Loucy (cell line): ENCODE results near the gene ITGB1.
A peak's percentile ranks its signal among the peaks of the same experiment; 100 is the strongest.

Experiments
- H2AFZ ChIP-seq: fragments of 200-600 bp; sonication (generic); 2 replicates; pipeline ENCODE4 v1.6.0; 2016; ENCODE audit warnings: antibody characterized with exemption, mild to moderate bottlenecking, low read length, moderate library complexity
- H3F3A ChIP-seq: fragments of 200-600 bp; 2 replicates; pipeline ENCODE4 v1.6.0; 2016; ENCODE audit warnings: antibody characterized with exemption, low read depth, mild to moderate bottlenecking
- H3K27me3 ChIP-seq: fragments of 200-600 bp; sonication (generic); 2 replicates; pipeline ENCODE4 v1.6.1; 2014; ENCODE audit warnings: low read length, mild to moderate bottlenecking; ENCODE audit not compliant: insufficient read depth, poor library complexity, severe bottlenecking
- H3K36me3 ChIP-seq: fragments of 200-600 bp; sonication (generic); 2 replicates; pipeline ENCODE4 v1.6.1; 2016; ENCODE audit warnings: low read length; ENCODE audit not compliant: insufficient read depth
- H3K4me1 ChIP-seq: fragments of 200-600 bp; sonication (generic); 2 replicates; pipeline ENCODE4 v1.5.1; 2014; ENCODE audit warnings: low read length, mild to moderate bottlenecking; ENCODE audit not compliant: insufficient read depth, poor library complexity, severe bottlenecking
- H3K4me2 ChIP-seq: fragments of 200-600 bp; sonication (generic); 2 replicates; pipeline ENCODE4 v1.6.0; 2014; ENCODE audit warnings: antibody characterized with exemption, low read length, low read depth, mild to moderate bottlenecking; ENCODE audit not compliant: poor library complexity, severe bottlenecking
- H3K4me3 ChIP-seq: fragments of 200-600 bp; sonication (generic); 2 replicates; pipeline ENCODE4 v1.5.1; 2014; ENCODE audit warnings: low read length, mild to moderate bottlenecking, mixed read lengths; ENCODE audit not compliant: poor library complexity, severe bottlenecking
- H3K79me2 ChIP-seq: fragments of 200-600 bp; sonication (generic); 2 replicates; pipeline ENCODE4 v1.6.1; 2014; ENCODE audit warnings: low read length; ENCODE audit not compliant: insufficient read depth
- H3K9ac ChIP-seq: fragments of 200-600 bp; sonication (generic); 2 replicates; pipeline ENCODE4 v1.6.0; 2014; ENCODE audit warnings: mild to moderate bottlenecking, low read depth, low read length, moderate library complexity; ENCODE audit not compliant: poor library complexity, severe bottlenecking
- H3K9me2 ChIP-seq: fragments of 200-600 bp; sonication (generic); replicated peaks from 2 replicates; pipeline ENCODE4 v1.6.1; 2016; ENCODE audit warnings: low read depth, low read length, mixed read lengths
- H3K9me3 ChIP-seq: fragments of 200-600 bp; sonication (generic); 2 replicates; pipeline ENCODE4 v1.6.1; 2014; ENCODE audit warnings: mild to moderate bottlenecking, antibody characterized with exemption, low read length, low read depth; ENCODE audit not compliant: insufficient read depth
- H4K20me1 ChIP-seq: fragments of 200-600 bp; sonication (generic); 2 replicates; pipeline ENCODE4 v1.6.0; 2014; ENCODE audit warnings: antibody characterized with exemption, low read length, mild to moderate bottlenecking; ENCODE audit not compliant: insufficient read depth, poor library complexity, severe bottlenecking
- CTCF ChIP-seq: fragments of 200-600 bp; sonication (generic); conservative IDR thresholded peaks from 2 replicates; pipeline ENCODE4 v1.5.1; 2014; ENCODE audit warnings: mild to moderate bottlenecking, antibody characterized with exemption, low read length
- EZH2phosphoT487 ChIP-seq: fragments of 200-600 bp; IDR thresholded peaks from 2 replicates; pipeline ENCODE4 v1.6.1; 2018; ENCODE audit warnings: antibody characterized with exemption, mild to moderate bottlenecking, moderate library complexity, borderline replicate concordance

The ITGB1 gene

GRCh38 chr10:32890444-32890843 is 67.6 kb downstream of the ITGB1 start:
- no peak overlapping the region for H3K9ac ChIP-seq
- no peaks in the 10 kb centered on the region for H3K9me2 ChIP-seq
- no peaks in the 10 kb centered on the region for H3K79me2 ChIP-seq
- TF ChIP-seq CTCF (no peak), EZH2phosphoT487 (no peak)
- H3K36me3 ChIP-seq = no peaks in the 10 kb centered on the region
- no peaks in the 10 kb centered on the region for H3K27me3 ChIP-seq
- peaks cover 7% of the 10 kb centered on the region for H3K4me1 ChIP-seq
- no peaks in the 10 kb centered on the region for H3K9me3 ChIP-seq
- no peak overlapping the region for H2AFZ ChIP-seq
- no peaks in the 10 kb centered on the region for H4K20me1 ChIP-seq
- no peak overlapping the region for H3K4me3 ChIP-seq
- peak overlapping the region; percentile 58 for H3K4me2 ChIP-seq
- no peaks in the 10 kb centered on the region for H3F3A ChIP-seq

DNA sequence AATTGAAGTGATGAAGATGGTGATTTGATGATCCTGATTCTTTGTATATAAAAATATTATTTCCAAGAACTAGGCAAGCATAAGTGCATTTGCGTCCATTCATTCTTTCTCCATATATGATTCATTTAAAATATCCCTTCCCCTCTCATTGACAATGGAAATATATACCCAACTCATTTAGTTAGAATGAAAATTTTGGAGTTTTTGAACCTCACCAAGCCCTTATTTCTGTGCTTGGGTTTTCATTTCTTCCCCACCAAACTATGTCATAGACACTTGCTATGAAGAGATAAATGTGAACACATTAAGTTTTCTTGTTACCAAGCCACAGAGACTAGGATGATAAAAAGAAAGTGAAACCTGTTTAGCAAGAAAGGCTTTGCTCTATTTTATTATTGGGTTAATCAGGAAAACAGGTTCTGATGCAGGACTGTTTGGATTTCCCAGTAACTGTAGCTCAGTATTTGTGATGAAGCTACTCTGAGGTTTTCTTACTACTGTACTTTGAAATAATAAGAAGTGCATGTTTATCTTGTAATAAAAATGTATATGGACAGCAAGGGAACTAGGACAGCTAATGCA is 68.3 kb downstream of the ITGB1 start:
- Histone ChIP-seq H3K9me3 (no peaks in the 10 kb centered on the region), H2AFZ (peak overlapping the region; percentile 42; the same call in 1 of the 2 replicates), H3K36me3 (no peaks in the 10 kb centered on the region), H3K79me2 (no peaks in the 10 kb centered on the region), H3F3A (no peaks in the 10 kb centered on the region), H3K4me3 (peak overlapping the region; percentile 44), H3K9me2 (no peaks in the 10 kb centered on the region), H3K4me1 (peaks cover 7% of the 10 kb centered on the region), H3K4me2 (peak overlapping the region; percentile 58), H3K27me3 (no peaks in the 10 kb centered on the region), H3K9ac (no peak overlapping the region), H4K20me1 (no peaks in the 10 kb centered on the region)
- TF ChIP-seq CTCF (no peak), EZH2phosphoT487 (no peak)

- no peak overlapping the region for H3K4me3 ChIP-seq
These were observed 69.7 kb downstream of the ITGB1 start for GRCh38 chr10:32888161-32888927.

More at GRCh38 chr10:32888161-32888927, 69.7 kb downstream of the ITGB1 start:
- Histone ChIP-seq H3F3A (no peaks in the 10 kb centered on the region), H3K4me1 (peaks cover 7% of the 10 kb centered on the region), H3K9me3 (no peaks in the 10 kb centered on the region), H3K27me3 (no peaks in the 10 kb centered on the region), H3K9me2 (no peaks in the 10 kb centered on the region), H3K4me2 (no peak overlapping the region), H2AFZ (no peak overlapping the region), H3K79me2 (no peaks in the 10 kb centered on the region), H3K36me3 (no peaks in the 10 kb centered on the region), H4K20me1 (no peaks in the 10 kb centered on the region), H3K9ac (no peak overlapping the region)
- no peak for TF ChIP-seq CTCF
- no peak for TF ChIP-seq EZH2phosphoT487
